ENCODE data around the gene TAS2R19. TPM values are rescaled to one million over a fixed set of nuclear protein-coding genes. Genes with fewer than 3 reads are reported as not detected.
"Not testable (repeated sequence)": the region's sequence is repeated elsewhere in the genome, so short reads cannot be mapped to it uniquely, and the experiment has no call there.

The TAS2R19 gene
- polyA plus RNA-seq, 1 donor from 2014 or later, result 5.7 TPM

GRCh38 chr12:11067514-11067913, 45.1 kb upstream of the TAS2R19 start:
- Histone ChIP-seq H3K4me2 (ENCODE audit: low read length) (no peak overlapping the region), H3K36me3 (ENCODE audit: insufficient read depth, low read length) (no peaks in the 10 kb centered on the region), H3K9me2 (ENCODE audit: insufficient read depth, low read length) (no peaks in the 10 kb centered on the region), H4K20me1 (ENCODE audit: insufficient read depth) (no peaks in the 10 kb centered on the region), H3K9me3 (ENCODE audit: low read length) (no peaks in the 10 kb centered on the region), H3K4me3 (ENCODE audit: low read length) (no peak overlapping the region), H3K79me2 (replicated peaks; ENCODE audit: insufficient read depth, low read length) (no peaks in the 10 kb centered on the region), H3K9ac (ENCODE audit: low read length) (no peak overlapping the region), H3F3A (ENCODE audit: insufficient read depth, low read length, poor library complexity, severe bottlenecking) (no peaks in the 10 kb centered on the region), H3K27me3 (ENCODE audit: insufficient read depth, low read depth, low read length) (no peaks in the 10 kb centered on the region), H2AFZ (ENCODE audit: low read depth, low read length) (no peak overlapping the region), H3K27ac (ENCODE audit: low read length) (no peak overlapping the region)
- TF ChIP-seq SMC3 (conservative IDR thresholded peaks at IDR 0.05; ENCODE audit: poor library complexity) (no peak), MXI1 (conservative IDR thresholded peaks at IDR 0.05; ENCODE audit: poor library complexity, severe bottlenecking) (no peak), EP300 (conservative IDR thresholded peaks at IDR 0.05; ENCODE audit: poor library complexity, severe bottlenecking) (no peak), REST (IDR thresholded peaks at IDR 0.05; ENCODE audit: borderline replicate concordance) (no peak), EZH2 (IDR thresholded peaks at IDR 0.05; ENCODE audit: borderline replicate concordance, insufficient read depth, low read length, poor library complexity, severe bottlenecking) (no peak)

GRCh38 chr12:11062194-11062593, 39.8 kb upstream of the TAS2R19 start, which contains the start of gene TAS2R46:
TSS of gene TAS2R46 (minus strand) at chr12:11062294. CDS start at chr12:11062294, 0 bp downstream.
- not testable (repeated sequence) for H3K36me3 ChIP-seq (ENCODE audit: insufficient read depth, low read length); H4K20me1 ChIP-seq (ENCODE audit: insufficient read depth); H3K9me3 ChIP-seq (ENCODE audit: low read length); H2AFZ ChIP-seq (ENCODE audit: low read depth, low read length); H3K9me2 ChIP-seq (ENCODE audit: insufficient read depth, low read length); H3F3A ChIP-seq (ENCODE audit: insufficient read depth, low read length, poor library complexity, severe bottlenecking); H3K27ac ChIP-seq (ENCODE audit: low read length); H3K4me3 ChIP-seq (ENCODE audit: low read length); H3K27me3 ChIP-seq (ENCODE audit: insufficient read depth, low read depth, low read length); H3K79me2 ChIP-seq (replicated peaks; ENCODE audit: insufficient read depth, low read length); H3K4me2 ChIP-seq (ENCODE audit: low read length); H3K9ac ChIP-seq (ENCODE audit: low read length)

GRCh38 chr12:11059784-11060183, 37.4 kb upstream of the TAS2R19 start:
- H3K9me2 ChIP-seq (ENCODE audit: insufficient read depth, low read length), result no peaks in the 10 kb centered on the region
- peaks cover 2% of the 10 kb centered on the region for H3K79me2 ChIP-seq (replicated peaks; ENCODE audit: insufficient read depth, low read length)
- H3K9ac ChIP-seq (ENCODE audit: low read length), result no peak overlapping the region
- TF ChIP-seq RAD21 (conservative IDR thresholded peaks at IDR 0.05) (no peak), MXI1 (conservative IDR thresholded peaks at IDR 0.05; ENCODE audit: poor library complexity, severe bottlenecking) (no peak), CTCF (IDR thresholded peaks at IDR 0.05; ENCODE audit: poor library complexity, severe bottlenecking) (no peak), TAF1 (IDR thresholded peaks at IDR 0.05; ENCODE audit: low read depth) (no peak)
- H3K4me2 ChIP-seq (ENCODE audit: low read length), result no peak overlapping the region
- H3K4me3 ChIP-seq (ENCODE audit: low read length), result no peak overlapping the region
- H3K27me3 ChIP-seq (ENCODE audit: insufficient read depth, low read depth, low read length), result no peaks in the 10 kb centered on the region
- H3K27ac ChIP-seq (ENCODE audit: low read length), result no peak overlapping the region
- no peaks in the 10 kb centered on the region for H3K36me3 ChIP-seq (ENCODE audit: insufficient read depth, low read length)
- no peaks in the 10 kb centered on the region for H4K20me1 ChIP-seq (ENCODE audit: insufficient read depth)
- no peak overlapping the region for H2AFZ ChIP-seq (ENCODE audit: low read depth, low read length)
- H3F3A ChIP-seq (ENCODE audit: insufficient read depth, low read length, poor library complexity, severe bottlenecking), result no peaks in the 10 kb centered on the region
- no peaks in the 10 kb centered on the region for H3K9me3 ChIP-seq (ENCODE audit: low read length)
